Osteocyte (in vitro differentiated cells): ENCODE measurements around the gene TRIM4. TPM values are rescaled to one million over a fixed set of nuclear protein-coding genes. Genes with fewer than 3 reads are reported as not detected.

Experiments used
- DNase-seq: peaks from one replicate; pipeline ENCODE4 v3.0.0; 2021; ENCODE audit warnings: mixed read lengths; ENCODE audit not compliant: unreplicated experiment; ENCODE audit errors: extremely low spot score
- H3K27ac Mint-ChIP-seq: one replicate; pipeline ENCODE4 v1.8.0; 2021; ENCODE audit warnings: mild to moderate bottlenecking, mixed read lengths; ENCODE audit not compliant: unreplicated experiment
- H3K27me3 Mint-ChIP-seq: one replicate; pipeline ENCODE4 v1.8.0; 2021; ENCODE audit warnings: mixed read lengths; ENCODE audit not compliant: unreplicated experiment
- H3K36me3 Mint-ChIP-seq: one replicate; pipeline ENCODE4 v1.8.0; 2021; ENCODE audit warnings: mixed read lengths; ENCODE audit not compliant: unreplicated experiment
- H3K4me1 Mint-ChIP-seq: one replicate; pipeline ENCODE4 v1.8.0; 2021; ENCODE audit warnings: mixed read lengths; ENCODE audit not compliant: unreplicated experiment
- H3K4me3 Mint-ChIP-seq: one replicate; pipeline ENCODE4 v1.8.0; 2021; ENCODE audit warnings: mild to moderate bottlenecking, moderate library complexity, mixed read lengths; ENCODE audit not compliant: unreplicated experiment
- H3K9me3 Mint-ChIP-seq: one replicate; pipeline ENCODE4 v1.8.0; 2021; ENCODE audit warnings: mixed read lengths; ENCODE audit not compliant: unreplicated experiment
- CTCF ChIP-seq: fragments of 200-600 bp; sonication (generic); IDR thresholded peaks from 2 replicates; pipeline ENCODE4 v1.5.0; 2021; ENCODE audit warnings: antibody characterized with exemption, mild to moderate bottlenecking, moderate library complexity
- total RNA-seq: library from RNA; stranded (reverse); gene quantifications from 2 replicates; pipeline ENCODE4 v1.2.1, GENCODE V29; 2021

TRIM4 gene
- total RNA-seq, 1 donor from 2014 or later = 13.1 TPM

- peak; percentile 7 for DNase-seq
- H3K27me3 Mint-ChIP-seq = peaks cover 20% of the 10 kb centered on the region
- H3K4me1 Mint-ChIP-seq = no peaks in the 10 kb centered on the region
- no peak for TF ChIP-seq CTCF
- H3K9me3 Mint-ChIP-seq = no peaks in the 10 kb centered on the region
- no peak overlapping the region for H3K4me3 Mint-ChIP-seq
- H3K27ac Mint-ChIP-seq = no peak overlapping the region
- no peaks in the 10 kb centered on the region for H3K36me3 Mint-ChIP-seq
Observed at GRCh38 chr7:99855236-99855635, 64.1 kb downstream of the TRIM4 start.

GRCh38 chr7:99848420-99849216, 70.7 kb downstream of the TRIM4 start:
- Mint-ChIP-seq H3K4me1 (no peaks in the 10 kb centered on the region), H3K27me3 (peaks cover 36% of the 10 kb centered on the region), H3K36me3 (no peaks in the 10 kb centered on the region), H3K27ac (no peak overlapping the region), H3K9me3 (no peaks in the 10 kb centered on the region), H3K4me3 (no peak overlapping the region)
- peak; percentile 6 for DNase-seq
- TF ChIP-seq CTCF = no peak

- TF ChIP-seq CTCF = no peak
- DNase-seq = no peak
- H3K27me3 Mint-ChIP-seq = peaks cover 48% of the 10 kb centered on the region
- H3K4me1 Mint-ChIP-seq = no peaks in the 10 kb centered on the region
- no peaks in the 10 kb centered on the region for H3K36me3 Mint-ChIP-seq
- no peak overlapping the region for H3K4me3 Mint-ChIP-seq
- no peaks in the 10 kb centered on the region for H3K9me3 Mint-ChIP-seq
- no peak overlapping the region for H3K27ac Mint-ChIP-seq
Observed at GRCh38 chr7:99844328-99844727, 75.0 kb downstream of the TRIM4 start.

- TF ChIP-seq CTCF = no peak
- DNase-seq = peak; percentile 19
- H3K4me3 Mint-ChIP-seq = no peak overlapping the region
Observed at GRCh38 chr7:99843808-99844207, 75.5 kb downstream of the TRIM4 start.

GRCh38 chr7:99842926-99843325, 76.4 kb downstream of the TRIM4 start:
- H3K4me1 Mint-ChIP-seq = no peaks in the 10 kb centered on the region
- no peaks in the 10 kb centered on the region for H3K36me3 Mint-ChIP-seq
- no peak for TF ChIP-seq CTCF
- H3K27me3 Mint-ChIP-seq = peaks cover 56% of the 10 kb centered on the region
- no peaks in the 10 kb centered on the region for H3K9me3 Mint-ChIP-seq
- no peak for DNase-seq
- no peak overlapping the region for H3K4me3 Mint-ChIP-seq
- no peak overlapping the region for H3K27ac Mint-ChIP-seq

More at GRCh38 chr7:99843808-99844207, 75.5 kb downstream of the TRIM4 start:
- H3K4me1 Mint-ChIP-seq = no peaks in the 10 kb centered on the region
- H3K36me3 Mint-ChIP-seq = no peaks in the 10 kb centered on the region
- peaks cover 53% of the 10 kb centered on the region for H3K27me3 Mint-ChIP-seq
- no peak overlapping the region for H3K27ac Mint-ChIP-seq
- no peaks in the 10 kb centered on the region for H3K9me3 Mint-ChIP-seq

Other genes starting within 250 kb of the TRIM4 start
- not detected in 2 replicates for gene CYP3A5, start 239.5 kb downstream of the TRIM4 start, total RNA-seq
- gene CYP3A7, start 184.3 kb downstream of the TRIM4 start, total RNA-seq = not detected in 2 replicates
- not detected in 2 replicates for gene CYP3A4, start 135.3 kb downstream of the TRIM4 start, total RNA-seq
- not detected in 2 replicates for gene CYP3A43, start 91.5 kb downstream of the TRIM4 start, total RNA-seq
- not detected in 2 replicates for gene OR2AE1, start 42.5 kb downstream of the TRIM4 start, total RNA-seq
- not detected in 2 replicates for gene GJC3, start 10.1 kb upstream of the TRIM4 start, total RNA-seq
- gene AZGP1, start 56.5 kb upstream of the TRIM4 start, total RNA-seq = not detected in 2 replicates
- gene ZKSCAN1, start 96.1 kb upstream of the TRIM4 start, total RNA-seq = 84.1 and 90.4 TPM in 2 replicates
- gene ZSCAN21, start 130.2 kb upstream of the TRIM4 start, total RNA-seq = 13.9 and 14.6 TPM in 2 replicates
- gene ZNF3, start 162.2 kb upstream of the TRIM4 start, total RNA-seq = 35.4 and 39.2 TPM in 2 replicates
- gene COPS6, start 169.4 kb upstream of the TRIM4 start, total RNA-seq = 93.7 and 101 TPM in 2 replicates
- 73.3 and 77.8 TPM in 2 replicates for gene MCM7, start 181.9 kb upstream of the TRIM4 start, total RNA-seq
- gene AP4M1, start 182.1 kb upstream of the TRIM4 start, total RNA-seq = 22.0 and 27.4 TPM in 2 replicates
- gene TAF6, start 199.8 kb upstream of the TRIM4 start, total RNA-seq = 62.8 and 63.9 TPM in 2 replicates
- gene CNPY4, start 200.1 kb upstream of the TRIM4 start, total RNA-seq = 33.6 and 36.7 TPM in 2 replicates
- 2.3 TPM in 2 replicates for gene MBLAC1, start 207.4 kb upstream of the TRIM4 start, total RNA-seq
- 111 and 123 TPM in 2 replicates for gene LAMTOR4, start 229.4 kb upstream of the TRIM4 start, total RNA-seq
- 18.2 and 20.3 TPM in 2 replicates for gene TRAPPC14, start 239.2 kb upstream of the TRIM4 start, total RNA-seq
- gene GAL3ST4, start 249.1 kb upstream of the TRIM4 start, total RNA-seq = 2.9 and 3.6 TPM in 2 replicates